HepG2 (cell line): ENCODE measurements around the gene YIPF7. TPM values are rescaled to one million over a fixed set of nuclear protein-coding genes. Genes with fewer than 3 reads are reported as not detected.

Experiments
- BHLHE40 ChIP-seq: IDR thresholded peaks from 2 replicates; pipeline ENCODE4 v1.6.1; 2011; ENCODE audit warnings: low read length, improper control_type of control experiment
- CENPBD1 ChIP-seq: sonication (generic); formaldehyde crosslinking; IDR thresholded peaks from 2 replicates; pipeline ENCODE4 v1.8.0; 2022; ENCODE audit warnings: missing genetic modification reagents, low read depth, mild to moderate bottlenecking, borderline replicate concordance
- CHD4 ChIP-seq: fragments of 200-600 bp; sonication (generic); IDR thresholded peaks from 2 replicates; pipeline ENCODE4 v1.7.0; 2017; ENCODE audit warnings: mild to moderate bottlenecking, low read length, borderline replicate concordance
- CREM ChIP-seq, 2 experiments: sonication (generic) in 1 of 2; formaldehyde crosslinking in 1 of 2; IDR thresholded peaks; 2 replicates each; pipeline versions ENCODE4 v1.4.0 to v1.6.1; 2016 to 2020; ENCODE audit warnings: antibody characterized with exemption in 1 of 2, mild to moderate bottlenecking in 1 of 2, missing genetic modification reagents in 1 of 2
- FOXO4 ChIP-seq: sonication (generic); formaldehyde crosslinking; conservative IDR thresholded peaks from 2 replicates; pipeline ENCODE4 v1.8.1; 2023; ENCODE audit warnings: missing genetic modification reagents
- GATA4 ChIP-seq: sonication (generic); IDR thresholded peaks from 2 replicates; pipeline ENCODE4 v1.6.1; 2016; ENCODE audit warnings: antibody characterized with exemption, low read depth, borderline replicate concordance
- HOXA7 ChIP-seq: sonication (generic); formaldehyde crosslinking; IDR thresholded peaks from 2 replicates; pipeline ENCODE4 v1.8.1; 2022; ENCODE audit warnings: mild to moderate bottlenecking, missing genetic modification reagents, moderate library complexity
- MAF1 ChIP-seq: sonication (generic); formaldehyde crosslinking; IDR thresholded peaks from 2 replicates; pipeline ENCODE4 v1.5.0; 2020; ENCODE audit warnings: missing genetic modification reagents, borderline replicate concordance
- NFIC ChIP-seq: IDR thresholded peaks from 2 replicates; pipeline ENCODE4 v1.6.1; 2012; ENCODE audit warnings: mild to moderate bottlenecking, low read length, inconsistent platforms
- NFYC ChIP-seq: IDR thresholded peaks from 2 replicates; pipeline ENCODE4 v1.6.1; 2016; ENCODE audit warnings: missing genetic modification reagents, missing compliant biosample characterization
- RAD21 ChIP-seq: fragments of 450-650 bp; formaldehyde crosslinking; IDR thresholded peaks from 2 replicates; pipeline ENCODE4 v1.5.0; 2020; ENCODE audit warnings: mild to moderate bottlenecking
- SAP130 ChIP-seq: IDR thresholded peaks from 2 replicates; pipeline ENCODE4 v1.6.1; 2016; ENCODE audit warnings: low read depth
- SMAD1 ChIP-seq: sonication (generic); formaldehyde crosslinking; IDR thresholded peaks from 2 replicates; pipeline ENCODE4 v1.4.0; 2020; ENCODE audit warnings: missing genetic modification reagents, low read depth, mild to moderate bottlenecking, borderline replicate concordance
- TIGD3 ChIP-seq: sonication (generic); formaldehyde crosslinking; IDR thresholded peaks from 2 replicates; pipeline ENCODE4 v1.5.1; 2020; ENCODE audit warnings: mild to moderate bottlenecking, missing genetic modification reagents, borderline replicate concordance
- ZBTB34 ChIP-seq: sonication (generic); formaldehyde crosslinking; IDR thresholded peaks from 2 replicates; pipeline ENCODE4 v1.8.0; 2022; ENCODE audit warnings: mild to moderate bottlenecking, missing genetic modification reagents
- ZBTB37 ChIP-seq: sonication (generic); formaldehyde crosslinking; IDR thresholded peaks from 2 replicates; pipeline ENCODE4 v1.4.0; 2020; ENCODE audit warnings: mild to moderate bottlenecking, missing genetic modification reagents
- ZMAT5 ChIP-seq: sonication (generic); formaldehyde crosslinking; IDR thresholded peaks from 2 replicates; pipeline ENCODE4 v1.5.0; 2020; ENCODE audit warnings: mild to moderate bottlenecking, low read depth, missing genetic modification reagents, borderline replicate concordance
- ZNF431 ChIP-seq: sonication (generic); formaldehyde crosslinking; IDR thresholded peaks from 2 replicates; pipeline ENCODE4 v1.9.0; 2022; ENCODE audit warnings: missing genetic modification reagents, low read depth, mild to moderate bottlenecking, borderline replicate concordance
- ZNF446 ChIP-seq: sonication (generic); formaldehyde crosslinking; IDR thresholded peaks from 2 replicates; pipeline ENCODE4 v1.5.0; 2020; ENCODE audit warnings: mild to moderate bottlenecking, missing genetic modification reagents
- ZNF570 ChIP-seq: sonication (generic); formaldehyde crosslinking; IDR thresholded peaks from 2 replicates; pipeline ENCODE4 v1.4.0; 2020; ENCODE audit warnings: mild to moderate bottlenecking, missing genetic modification reagents, borderline replicate concordance
- ZNF605 ChIP-seq: sonication (generic); formaldehyde crosslinking; IDR thresholded peaks from 2 replicates; pipeline ENCODE4 v1.8.0; 2022; ENCODE audit warnings: mild to moderate bottlenecking, missing genetic modification reagents
- ZNF841 ChIP-seq: sonication (generic); formaldehyde crosslinking; IDR thresholded peaks from 2 replicates; pipeline ENCODE4 v1.8.1; 2023; ENCODE audit warnings: missing genetic modification reagents, borderline replicate concordance
- polyA plus RNA-seq, 8 experiments: library from polyadenylated mRNA; depleted of rRNA in 3 of 8; stranded (reverse) in 7 of 8; unstranded in 1 of 8; fragments of >200 nt; fragmentation: Illumina TruSeq in 4 of 8; extraction: Trizol in 4 of 8; gene quantifications; 2 replicates each; pipeline versions ENCODE4 v1.2.1 to v1.2.3, GENCODE V29; 2011 to 2016; ENCODE audit warnings: low read depth in 4 of 8, missing spikeins in 1 of 8, mixed read lengths in 1 of 8; ENCODE audit not compliant: insufficient read depth in 1 of 8
- total RNA-seq, 5 experiments: library from RNA; depleted of rRNA; stranded (reverse); fragments of >200 nt; fragmentation: Illumina TruSeq; extraction: Trizol; gene quantifications; 2 replicates each; pipeline ENCODE4 v1.2.3, GENCODE V29; 2016; ENCODE audit warnings: low read depth in 1 of 5

Gene YIPF7
- total and polyA plus RNA-seq, 2 of the 13 experiments (the other 11 are each of a cell fraction or from before 2014, with no cell fraction given) = 0.12 TPM; not detected in 1

GRCh38 chr4:44678094-44679041, 26.9 kb upstream of the YIPF7 start, which contains the start of gene GUF1 (continued):
- TF ChIP-seq TIGD3 (CRISPR knock-in tag) = no peak
- no peak for TF ChIP-seq ZBTB37
- no peak for TF ChIP-seq FOXO4
- TF ChIP-seq NFIC = no peak
- peak; percentile 46; the same call in 1 of the 2 replicates for TF ChIP-seq ZNF570
- TF ChIP-seq CREM (IDR thresholded peaks at IDR 0.05) = peak; percentile 98
- TF ChIP-seq CREM (CRISPR knock-in tag; IDR thresholded peaks at IDR 0.05) = peak; percentile 66
- TF ChIP-seq CHD4 = no peak
- TF ChIP-seq MAF1 (CRISPR knock-in tag) = no peak
- TF ChIP-seq SMAD1 (CRISPR knock-in tag) = no peak
- no peak for TF ChIP-seq CENPBD1 (CRISPR knock-in tag)
- TF ChIP-seq SAP130 (CRISPR knock-in tag) = peak; percentile 94
- TF ChIP-seq ZNF431 (CRISPR knock-in tag) = no peak; the same call in 1 of the 2 replicates
- no peak for TF ChIP-seq ZNF605 (CRISPR knock-in tag)
- TF ChIP-seq HOXA7 (CRISPR knock-in tag) = no peak
- TF ChIP-seq ZBTB34 (CRISPR knock-in tag) = 0 out of 2 replicates have a peak, but pooled peaks have one; percentile 58
- TF ChIP-seq ZMAT5 (CRISPR knock-in tag) = no peak
- peak; percentile 96 for TF ChIP-seq BHLHE40
- no peak for TF ChIP-seq ZNF841 (CRISPR knock-in tag)
- TF ChIP-seq GATA4 = 0 out of 2 replicates have a peak, but pooled peaks have one; percentile 25
- TF ChIP-seq ZNF446 = no peak
- no peak for TF ChIP-seq NFYC
- no peak; the same call in 1 of the 2 replicates for TF ChIP-seq RAD21 (CRISPR knock-in tag)
